ENCODE results near the gene ZFPM1.

GRCh38 chr16:88471115-88471514, 18.0 kb downstream of the ZFPM1 start:
- TF ChIP-seq, protein P1, sequence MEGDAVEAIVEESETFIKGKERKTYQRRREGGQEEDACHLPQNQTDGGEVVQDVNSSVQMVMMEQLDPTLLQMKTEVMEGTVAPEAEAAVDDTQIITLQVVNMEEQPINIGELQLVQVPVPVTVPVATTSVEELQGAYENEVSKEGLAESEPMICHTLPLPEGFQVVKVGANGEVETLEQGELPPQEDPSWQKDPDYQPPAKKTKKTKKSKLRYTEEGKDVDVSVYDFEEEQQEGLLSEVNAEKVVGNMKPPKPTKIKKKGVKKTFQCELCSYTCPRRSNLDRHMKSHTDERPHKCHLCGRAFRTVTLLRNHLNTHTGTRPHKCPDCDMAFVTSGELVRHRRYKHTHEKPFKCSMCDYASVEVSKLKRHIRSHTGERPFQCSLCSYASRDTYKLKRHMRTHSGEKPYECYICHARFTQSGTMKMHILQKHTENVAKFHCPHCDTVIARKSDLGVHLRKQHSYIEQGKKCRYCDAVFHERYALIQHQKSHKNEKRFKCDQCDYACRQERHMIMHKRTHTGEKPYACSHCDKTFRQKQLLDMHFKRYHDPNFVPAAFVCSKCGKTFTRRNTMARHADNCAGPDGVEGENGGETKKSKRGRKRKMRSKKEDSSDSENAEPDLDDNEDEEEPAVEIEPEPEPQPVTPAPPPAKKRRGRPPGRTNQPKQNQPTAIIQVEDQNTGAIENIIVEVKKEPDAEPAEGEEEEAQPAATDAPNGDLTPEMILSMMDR (IDR thresholded peaks at IDR 0.05): no peak
- no peak for TF ChIP-seq POLR2A (IDR thresholded peaks at IDR 0.05)
